ENCODE data around the gene POU2F3.

Gene POU2F3

DNA sequence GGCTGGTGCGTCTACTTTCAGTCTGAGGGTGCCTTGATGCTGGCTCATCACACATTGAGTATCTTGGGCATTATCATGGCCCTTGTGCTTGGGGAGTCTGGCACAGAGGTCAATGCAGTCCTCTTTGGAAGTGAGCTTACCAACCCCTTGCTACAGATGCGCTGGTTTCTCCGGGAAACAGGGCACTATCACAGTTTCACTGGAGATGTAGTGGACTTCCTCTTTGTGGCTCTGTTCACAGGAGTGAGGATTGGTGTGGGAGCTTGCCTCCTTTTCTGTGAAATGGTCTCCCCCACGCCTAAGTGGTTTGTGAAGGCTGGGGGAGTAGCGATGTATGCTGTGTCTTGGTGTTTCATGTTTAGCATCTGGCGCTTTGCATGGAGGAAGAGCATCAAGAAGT, 90.1 kb downstream of the POU2F3 start:
- Histone ChIP-seq H3K9ac (ENCODE audit: low read length) (no peak overlapping the region), H3K4me2 (ENCODE audit: low read length) (no peak overlapping the region), H3K9me2 (ENCODE audit: low read depth, low read length) (no peaks in the 10 kb centered on the region), H3K4me1 (ENCODE audit: insufficient read depth, low read length, severe bottlenecking) (peaks cover 40% of the 10 kb centered on the region), H3K79me2 (ENCODE audit: insufficient read depth, low read length) (no peaks in the 10 kb centered on the region), H3K4me3 (ENCODE audit: low read depth, low read length, poor library complexity, severe bottlenecking) (no peak overlapping the region), H3K27me3 (ENCODE audit: insufficient read depth, low read length) (no peaks in the 10 kb centered on the region), H4K20me1 (ENCODE audit: insufficient read depth, low read length) (no peaks in the 10 kb centered on the region), H2AFZ (ENCODE audit: low read length) (no peak overlapping the region), H3F3A (ENCODE audit: insufficient read depth, low read length) (peaks cover 2% of the 10 kb centered on the region; the same call in 1 of the 2 replicates), H3K36me3 (ENCODE audit: insufficient read depth, low read length) (no peaks in the 10 kb centered on the region), H3K27ac (ENCODE audit: low read depth, low read length, poor library complexity, severe bottlenecking) (no peak overlapping the region), H3K9me3 (ENCODE audit: low read length) (no peaks in the 10 kb centered on the region)
- TF ChIP-seq, protein P1, sequence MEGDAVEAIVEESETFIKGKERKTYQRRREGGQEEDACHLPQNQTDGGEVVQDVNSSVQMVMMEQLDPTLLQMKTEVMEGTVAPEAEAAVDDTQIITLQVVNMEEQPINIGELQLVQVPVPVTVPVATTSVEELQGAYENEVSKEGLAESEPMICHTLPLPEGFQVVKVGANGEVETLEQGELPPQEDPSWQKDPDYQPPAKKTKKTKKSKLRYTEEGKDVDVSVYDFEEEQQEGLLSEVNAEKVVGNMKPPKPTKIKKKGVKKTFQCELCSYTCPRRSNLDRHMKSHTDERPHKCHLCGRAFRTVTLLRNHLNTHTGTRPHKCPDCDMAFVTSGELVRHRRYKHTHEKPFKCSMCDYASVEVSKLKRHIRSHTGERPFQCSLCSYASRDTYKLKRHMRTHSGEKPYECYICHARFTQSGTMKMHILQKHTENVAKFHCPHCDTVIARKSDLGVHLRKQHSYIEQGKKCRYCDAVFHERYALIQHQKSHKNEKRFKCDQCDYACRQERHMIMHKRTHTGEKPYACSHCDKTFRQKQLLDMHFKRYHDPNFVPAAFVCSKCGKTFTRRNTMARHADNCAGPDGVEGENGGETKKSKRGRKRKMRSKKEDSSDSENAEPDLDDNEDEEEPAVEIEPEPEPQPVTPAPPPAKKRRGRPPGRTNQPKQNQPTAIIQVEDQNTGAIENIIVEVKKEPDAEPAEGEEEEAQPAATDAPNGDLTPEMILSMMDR (IDR thresholded peaks at IDR 0.05; ENCODE audit: low read length): no peak
- no peak for TF ChIP-seq EZH2 (IDR thresholded peaks at IDR 0.05; ENCODE audit: borderline replicate concordance, low read length)

DNA sequence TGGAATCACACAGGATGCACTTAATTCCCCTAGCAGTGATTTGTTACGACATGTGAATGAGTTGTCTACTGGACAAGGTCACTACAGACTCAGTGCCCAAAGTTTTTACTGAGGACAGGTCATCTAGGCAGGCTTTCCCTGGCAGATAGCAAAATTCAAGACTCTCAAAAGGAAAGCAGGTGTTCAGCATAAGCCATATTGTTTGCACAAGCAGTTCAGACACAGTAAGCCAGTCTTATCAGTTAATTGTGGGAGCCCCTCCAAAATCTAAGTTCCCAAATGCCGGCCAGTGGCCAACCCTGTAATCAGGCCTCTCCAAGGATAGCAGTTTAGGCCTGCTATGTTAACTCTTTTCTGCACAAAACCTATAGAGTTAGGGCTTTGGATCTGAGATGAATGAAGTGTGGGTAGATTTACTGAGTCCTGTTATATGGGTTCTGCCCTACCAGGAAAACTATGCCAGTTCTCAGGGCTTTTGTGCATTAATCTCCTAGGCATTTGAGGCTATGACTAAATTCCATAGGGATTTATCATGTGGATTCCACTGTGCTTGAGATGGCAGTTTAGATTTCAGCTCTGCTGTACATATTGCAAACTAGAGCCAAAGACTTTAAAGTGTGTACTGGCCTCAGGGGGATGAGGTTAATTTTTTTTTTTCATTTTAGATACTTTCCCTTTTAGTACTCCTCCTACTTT, 91.5 kb downstream of the POU2F3 start:
- H3K4me1 ChIP-seq (ENCODE audit: insufficient read depth, low read length, severe bottlenecking): peaks cover 36% of the 10 kb centered on the region
- peaks cover 6% of the 10 kb centered on the region; the same call in 1 of the 2 replicates for H3F3A ChIP-seq (ENCODE audit: insufficient read depth, low read length)
- no peaks in the 10 kb centered on the region for H3K9me2 ChIP-seq (ENCODE audit: low read depth, low read length)
- no peaks in the 10 kb centered on the region for H3K79me2 ChIP-seq (ENCODE audit: insufficient read depth, low read length)
- no peaks in the 10 kb centered on the region for H3K9me3 ChIP-seq (ENCODE audit: low read length)
- H3K27me3 ChIP-seq (ENCODE audit: insufficient read depth, low read length): no peaks in the 10 kb centered on the region
- H4K20me1 ChIP-seq (ENCODE audit: insufficient read depth, low read length): no peaks in the 10 kb centered on the region
- H3K9ac ChIP-seq (ENCODE audit: low read length): no peak overlapping the region
- H3K4me3 ChIP-seq (ENCODE audit: low read depth, low read length, poor library complexity, severe bottlenecking): no peak overlapping the region
- H3K36me3 ChIP-seq (ENCODE audit: insufficient read depth, low read length): no peaks in the 10 kb centered on the region
- no peak for TF ChIP-seq EZH2 (IDR thresholded peaks at IDR 0.05; ENCODE audit: borderline replicate concordance, low read length)
- TF ChIP-seq, protein P1 (IDR thresholded peaks at IDR 0.05; ENCODE audit: low read length): no peak
- no peak overlapping the region for H2AFZ ChIP-seq (ENCODE audit: low read length)
- no peak overlapping the region for H3K27ac ChIP-seq (ENCODE audit: low read depth, low read length, poor library complexity, severe bottlenecking)
- H3K4me2 ChIP-seq (ENCODE audit: low read length): no peak overlapping the region

DNA sequence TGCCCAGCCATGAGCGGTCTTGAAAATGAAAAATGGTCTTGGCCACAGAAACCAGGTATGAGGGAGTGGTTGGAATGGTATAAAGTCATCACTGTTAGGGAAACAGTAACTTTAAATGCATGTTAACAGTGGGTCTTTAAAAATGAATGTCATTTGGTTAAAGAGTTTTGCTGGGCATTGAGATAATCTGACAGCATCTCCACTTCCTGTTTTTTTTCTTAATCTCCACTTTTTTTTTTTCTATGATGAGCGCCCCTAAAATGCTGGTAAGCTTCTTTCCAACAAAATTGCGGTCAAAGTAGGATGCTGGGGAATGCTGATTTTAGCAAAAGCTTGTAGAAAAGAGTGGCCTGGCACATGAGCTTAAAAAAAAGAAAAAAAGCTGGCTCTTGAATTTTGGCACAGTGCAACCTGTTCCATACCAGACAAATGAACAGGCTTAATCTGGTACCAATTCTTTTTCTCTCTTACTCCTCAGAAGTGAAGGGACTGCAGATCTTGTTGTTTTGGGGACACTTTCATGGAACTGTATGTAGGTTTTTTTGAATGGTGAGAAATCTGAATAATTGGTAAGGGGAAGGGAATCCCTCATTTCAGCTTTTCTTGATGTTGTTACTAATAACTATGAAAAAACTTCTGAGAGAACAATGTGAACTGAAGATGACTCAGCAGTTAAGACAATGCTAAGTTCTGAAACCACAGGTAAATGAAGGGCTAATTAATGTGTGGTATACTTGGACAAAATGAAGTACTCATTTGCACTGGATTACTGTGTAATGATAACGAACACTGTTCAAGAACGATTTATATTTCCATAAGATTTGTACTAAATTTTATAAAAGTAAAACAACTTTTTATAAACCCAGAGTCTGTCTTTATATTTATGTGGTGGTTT, 93.1 kb downstream of the POU2F3 start:
- Histone ChIP-seq H3K27me3 (ENCODE audit: insufficient read depth, low read length) (no peaks in the 10 kb centered on the region), H3K4me2 (ENCODE audit: low read length) (no peak overlapping the region), H3K4me1 (ENCODE audit: insufficient read depth, low read length, severe bottlenecking) (peaks cover 36% of the 10 kb centered on the region), H3K79me2 (ENCODE audit: insufficient read depth, low read length) (no peaks in the 10 kb centered on the region), H3K9ac (ENCODE audit: low read length) (no peak overlapping the region), H3K4me3 (ENCODE audit: low read depth, low read length, poor library complexity, severe bottlenecking) (no peak overlapping the region), H3F3A (ENCODE audit: insufficient read depth, low read length) (peaks cover 6% of the 10 kb centered on the region; the same call in 1 of the 2 replicates), H3K36me3 (ENCODE audit: insufficient read depth, low read length) (no peaks in the 10 kb centered on the region), H4K20me1 (ENCODE audit: insufficient read depth, low read length) (no peaks in the 10 kb centered on the region), H3K9me2 (ENCODE audit: low read depth, low read length) (no peaks in the 10 kb centered on the region), H3K27ac (ENCODE audit: low read depth, low read length, poor library complexity, severe bottlenecking) (no peak overlapping the region), H3K9me3 (ENCODE audit: low read length) (no peaks in the 10 kb centered on the region), H2AFZ (ENCODE audit: low read length) (no peak overlapping the region)
- TF ChIP-seq, protein P1 (IDR thresholded peaks at IDR 0.05; ENCODE audit: low read length): no peak
- no peak for TF ChIP-seq EZH2 (IDR thresholded peaks at IDR 0.05; ENCODE audit: borderline replicate concordance, low read length)

Measured in OCI-LY1 (cell line).